Astrocyte (in vitro differentiated cells and primary cell): Measurements from ENCODE around the gene KIAA0825. TPM values are rescaled to one million over a fixed set of nuclear protein-coding genes. Genes with fewer than 3 reads are reported as not detected.

ENCODE experiments used
- DNase-seq: peaks from one replicate; pipeline ENCODE4 v3.0.0-alpha.2; 2010; ENCODE audit warnings: low read depth
- FAIRE-seq: peaks from 2 replicates; lab custom pipeline; 2011; peaks lifted over from hg19 to GRCh38; lab: Jason Lieb, UNC
- H2AFZ ChIP-seq: 2 replicates; pipeline ENCODE4 v1.6.0; 2012; ENCODE audit warnings: low read depth, low read length, inconsistent platforms
- H3K27ac ChIP-seq: 2 replicates; pipeline ENCODE4 v1.5.1; 2011; ENCODE audit warnings: low read depth, low read length, inconsistent platforms
- H3K27me3 ChIP-seq: 2 replicates; pipeline ENCODE4 v1.6.0; 2011; ENCODE audit warnings: low read length, inconsistent platforms; ENCODE audit not compliant: insufficient read depth
- H3K36me3 ChIP-seq: 2 replicates; pipeline ENCODE4 v1.5.1; 2011; ENCODE audit warnings: low read length, inconsistent platforms; ENCODE audit not compliant: insufficient read depth
- H3K4me1 ChIP-seq: 2 replicates; pipeline ENCODE4 v1.5.1; 2011; ENCODE audit warnings: low read length, inconsistent platforms; ENCODE audit not compliant: insufficient read depth
- H3K4me2 ChIP-seq: 2 replicates; pipeline ENCODE4 v1.6.0; 2012; ENCODE audit warnings: low read length, inconsistent platforms
- H3K4me3 ChIP-seq: 2 replicates; pipeline ENCODE4 v1.5.1; 2011; ENCODE audit warnings: low read depth, mild to moderate bottlenecking, low read length, inconsistent platforms; ENCODE audit not compliant: insufficient read depth
- H3K79me2 ChIP-seq: 2 replicates; pipeline ENCODE4 v1.6.0; 2012; ENCODE audit warnings: mild to moderate bottlenecking, low read length, inconsistent platforms; ENCODE audit not compliant: insufficient read depth
- H3K9ac ChIP-seq: 2 replicates; pipeline ENCODE4 v1.6.0; 2012; ENCODE audit warnings: mild to moderate bottlenecking, low read length, inconsistent platforms
- H3K9me3 ChIP-seq: 2 replicates; pipeline ENCODE4 v1.5.1; 2012; ENCODE audit warnings: low read depth, mild to moderate bottlenecking, low read length, inconsistent platforms; ENCODE audit not compliant: insufficient read depth
- H4K20me1 ChIP-seq: 2 replicates; pipeline ENCODE4 v1.6.0; 2012; ENCODE audit warnings: low read length, inconsistent platforms; ENCODE audit not compliant: insufficient read depth
- H3K27ac Mint-ChIP-seq: one replicate; pipeline ENCODE4 v1.8.0; 2021; ENCODE audit warnings: mild to moderate bottlenecking, mixed read lengths; ENCODE audit not compliant: unreplicated experiment
- H3K27me3 Mint-ChIP-seq: one replicate; pipeline ENCODE4 v1.8.0; 2021; ENCODE audit warnings: low read depth, mixed read lengths; ENCODE audit not compliant: unreplicated experiment
- H3K36me3 Mint-ChIP-seq: one replicate; pipeline ENCODE4 v1.8.0; 2021; ENCODE audit warnings: low read depth, mixed read lengths; ENCODE audit not compliant: unreplicated experiment
- H3K4me1 Mint-ChIP-seq: one replicate; pipeline ENCODE4 v1.8.0; 2021; ENCODE audit warnings: low read depth, mixed read lengths; ENCODE audit not compliant: unreplicated experiment
- H3K4me3 Mint-ChIP-seq: one replicate; pipeline ENCODE4 v1.8.0; 2021; ENCODE audit warnings: mild to moderate bottlenecking, moderate library complexity, mixed read lengths; ENCODE audit not compliant: unreplicated experiment
- H3K9me3 Mint-ChIP-seq: one replicate; pipeline ENCODE4 v1.8.0; 2021; ENCODE audit warnings: mild to moderate bottlenecking, mixed read lengths; ENCODE audit not compliant: unreplicated experiment
- CTCF ChIP-seq: IDR thresholded peaks from 2 replicates; pipeline ENCODE4 v1.5.1; 2011; ENCODE audit warnings: low read depth, mild to moderate bottlenecking, inconsistent platforms, low read length, moderate library complexity; ENCODE audit not compliant: insufficient read depth
- EZH2 ChIP-seq: IDR thresholded peaks from 2 replicates; pipeline ENCODE4 v1.6.1; 2012; ENCODE audit warnings: mild to moderate bottlenecking, low read length, inconsistent platforms; ENCODE audit not compliant: insufficient read depth
- total RNA-seq: library from RNA; stranded (reverse); gene quantifications from 2 replicates; pipeline ENCODE4 v1.2.1, GENCODE V29; 2021

KIAA0825 gene
- total RNA-seq, 1 donor from 2014 or later, result 2.5 TPM

GRCh38 chr5:94326586-94326985 is 291.8 kb downstream of the KIAA0825 start:
- Mint-ChIP-seq H3K36me3 (no peaks in the 10 kb centered on the region), H3K4me1 (no peaks in the 10 kb centered on the region), H3K4me3 (no peak overlapping the region), H3K9me3 (peaks cover 2% of the 10 kb centered on the region), H3K27me3 (no peaks in the 10 kb centered on the region), H3K27ac (no peak overlapping the region)
- H3K27ac ChIP-seq, result no peak overlapping the region
- H3K9me3 ChIP-seq, result no peaks in the 10 kb centered on the region
- H3K27me3 ChIP-seq, result no peaks in the 10 kb centered on the region
- no peaks in the 10 kb centered on the region for H4K20me1 ChIP-seq
- no peak overlapping the region for H3K4me2 ChIP-seq
- H3K79me2 ChIP-seq, result no peaks in the 10 kb centered on the region
- TF ChIP-seq EZH2, result no peak
- peak; percentile 61 for TF ChIP-seq CTCF
- no peaks in the 10 kb centered on the region for H3K4me1 ChIP-seq
- peak; percentile 30 for DNase-seq
- H3K4me3 ChIP-seq, result no peak overlapping the region
- H3K36me3 ChIP-seq, result no peaks in the 10 kb centered on the region
- no peak overlapping the region for H3K9ac ChIP-seq
- no peak overlapping the region for H2AFZ ChIP-seq
- no peak for FAIRE-seq

GRCh38 chr5:94316916-94317838 is 301.2 kb downstream of the KIAA0825 start:
- Histone ChIP-seq H3K36me3 (no peaks in the 10 kb centered on the region), H3K4me1 (no peaks in the 10 kb centered on the region), H3K27me3 (no peaks in the 10 kb centered on the region), H3K27ac (no peak overlapping the region), H3K9me3 (no peaks in the 10 kb centered on the region), H2AFZ (no peak overlapping the region), H3K4me2 (no peak overlapping the region), H3K4me3 (no peak overlapping the region), H3K9ac (no peak overlapping the region), H3K79me2 (no peaks in the 10 kb centered on the region), H4K20me1 (no peaks in the 10 kb centered on the region)
- no peak for TF ChIP-seq CTCF
- no peak for TF ChIP-seq EZH2
- Mint-ChIP-seq H3K9me3 (no peaks in the 10 kb centered on the region), H3K27me3 (no peaks in the 10 kb centered on the region), H3K27ac (no peak overlapping the region), H3K36me3 (no peaks in the 10 kb centered on the region), H3K4me1 (no peaks in the 10 kb centered on the region), H3K4me3 (no peak overlapping the region)
- DNase-seq (no peak), FAIRE-seq (no peak)
